Measurements from ENCODE around the gene C19orf38. TPM values are rescaled to one million over a fixed set of nuclear protein-coding genes. Genes with fewer than 3 reads are reported as not detected.

The C19orf38 gene
- total and polyA plus RNA-seq, 10 donors: 10.2 to 48.1 (median 17.9) TPM

DNA sequence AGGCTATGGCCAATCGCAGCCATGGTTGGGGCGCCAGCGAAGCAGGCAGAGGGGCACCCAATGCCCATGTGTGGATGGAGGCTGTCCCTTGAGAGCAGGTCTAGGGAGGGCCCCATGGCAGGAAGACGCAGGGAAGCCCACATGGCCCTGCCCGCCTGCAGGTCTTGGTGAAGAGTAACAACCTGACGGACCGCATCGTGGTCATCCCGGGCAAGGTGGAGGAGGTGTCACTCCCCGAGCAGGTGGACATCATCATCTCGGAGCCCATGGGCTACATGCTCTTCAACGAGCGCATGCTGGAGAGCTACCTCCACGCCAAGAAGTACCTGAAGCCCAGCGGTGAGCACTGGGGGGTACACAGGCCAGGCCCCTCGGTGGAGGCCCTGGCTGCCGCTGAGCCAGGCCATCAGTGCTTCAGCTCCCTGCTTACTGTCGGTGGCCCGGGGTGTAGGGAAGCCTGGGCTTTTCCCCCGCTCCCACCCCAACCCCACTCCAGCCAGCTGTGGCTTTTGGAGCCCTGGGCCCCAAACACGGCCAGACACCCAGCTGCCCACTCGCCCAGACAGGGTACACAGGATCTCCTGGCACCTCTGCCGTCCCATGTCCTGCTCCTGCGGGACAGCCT lies 65.6 kb downstream of the C19orf38 start:
- peaks cover 0 to 97% (median 53%) of the 10 kb centered on the region in 6 donors for H3K36me3 ChIP-seq

GRCh38 chr19:10915130-10916091 lies 67.2 kb downstream of the C19orf38 start:
- 78 to 94% (median 90%) methylated on average over 7 to 19 of the region's 19 CpGs for WGBS, 5 donors
- DNase-seq: no peak
- no peak overlapping the region for H3K27ac ChIP-seq
- intact Hi-C loops (cut with DNase I; ENCODE audit: low total_unique reads): no loop called here
- H3K9me3 ChIP-seq: no peaks in the 10 kb centered on the region
- H3K27me3 ChIP-seq (replicated peaks in 1 of 7): no peaks in the 10 kb centered on the region
- H3K36me3 ChIP-seq: peaks cover 0 to 97% (median 54%) of the 10 kb centered on the region in 6 donors
- TF ChIP-seq POLR2AphosphoS5 (IDR thresholded peaks at IDR 0.05) (no peak), POLR2A (IDR thresholded peaks at IDR 0.05) (no peak), CTCF (IDR thresholded peaks at IDR 0.05 in 8 of 11, conservative IDR thresholded peaks at IDR 0.05 in 3 of 11) (no peak)
- H3K4me3 ChIP-seq: no peak overlapping the region
- H3K4me1 ChIP-seq: no peaks in the 10 kb centered on the region

More for the DNA sequence above, 65.6 kb downstream of the C19orf38 start:
- DNase-seq: no peak
- Histone ChIP-seq H3K27ac (no peak overlapping the region), H3K9me3 (no peaks in the 10 kb centered on the region), H3K4me1 (no peaks in the 10 kb centered on the region), H3K27me3 (replicated peaks in 1 of 7) (no peaks in the 10 kb centered on the region), H3K4me3 (no peak overlapping the region)
- intact Hi-C loops (cut with DNase I; ENCODE audit: low total_unique reads): no loop called here
- TF ChIP-seq CTCF (IDR thresholded peaks at IDR 0.05 in 8 of 11, conservative IDR thresholded peaks at IDR 0.05 in 3 of 11) (no peak), POLR2AphosphoS5 (IDR thresholded peaks at IDR 0.05) (no peak), POLR2A (IDR thresholded peaks at IDR 0.05) (no peak)
- 91 to 98% (median 93%) methylated on average over 4 to 24 of the region's 24 CpGs for WGBS, 5 donors

- H3K36me3 ChIP-seq: peaks cover 0 to 97% (median 58%) of the 10 kb centered on the region in 6 donors
- peak in 1 of 3 donors; percentile 26 for TF ChIP-seq POLR2AphosphoS5 (IDR thresholded peaks at IDR 0.05)
- no peak for TF ChIP-seq CTCF (IDR thresholded peaks at IDR 0.05 in 8 of 11, conservative IDR thresholded peaks at IDR 0.05 in 3 of 11)
- no peak for TF ChIP-seq POLR2A (IDR thresholded peaks at IDR 0.05)
- no peak for DNase-seq
- 94 to 100% (median 95%) methylated on average over 2 to 6 of the region's 6 CpGs for WGBS, 5 donors
- H3K4me1 ChIP-seq: no peaks in the 10 kb centered on the region
- no peak overlapping the region for H3K4me3 ChIP-seq
- intact Hi-C loops (cut with DNase I; ENCODE audit: low total_unique reads): no loop called here
- no peaks in the 10 kb centered on the region for H3K9me3 ChIP-seq
- H3K27ac ChIP-seq: no peak overlapping the region
- no peaks in the 10 kb centered on the region for H3K27me3 ChIP-seq (replicated peaks in 1 of 7)
These were observed 68.4 kb downstream of the C19orf38 start for GRCh38 chr19:10916602-10917001.

- Histone ChIP-seq H3K4me3 (no peak overlapping the region), H3K9me3 (no peaks in the 10 kb centered on the region), H3K36me3 (peaks cover 0 to 97% (median 61%) of the 10 kb centered on the region in 6 donors), H3K27me3 (replicated peaks in 1 of 7) (no peaks in the 10 kb centered on the region), H3K4me1 (no peaks in the 10 kb centered on the region), H3K27ac (no peak overlapping the region)
- no peak for TF ChIP-seq CTCF (IDR thresholded peaks at IDR 0.05 in 8 of 11, conservative IDR thresholded peaks at IDR 0.05 in 3 of 11)
- TF ChIP-seq POLR2AphosphoS5 (IDR thresholded peaks at IDR 0.05): no peak
- TF ChIP-seq POLR2A (IDR thresholded peaks at IDR 0.05): no peak
- intact Hi-C loops (cut with DNase I; ENCODE audit: low total_unique reads): no loop called here
- WGBS, 5 donors: 90 to 96% (median 93%) methylated on average over 11 of the region's 11 CpGs
- DNase-seq: no peak
These were observed 70.1 kb downstream of the C19orf38 start for GRCh38 chr19:10918359-10918758.
